Measurements from ENCODE around the gene PSMA4. TPM values are rescaled to one million over a fixed set of nuclear protein-coding genes. Genes with fewer than 3 reads are reported as not detected.

PSMA4 gene
- total and polyA plus RNA-seq, 4 donors: 95.3 to 154 (median 120) TPM

GRCh38 chr15:78565951-78566774, 25.9 kb downstream of the PSMA4 start:
- H3K9ac ChIP-seq (ENCODE audit: low read depth in 1 of 2, low read length in 2 of 2): no peak overlapping the region

GRCh38 chr15:78567531-78567930, 27.3 kb downstream of the PSMA4 start:
- no peak overlapping the region for H3K9ac ChIP-seq (ENCODE audit: low read depth in 1 of 2, low read length in 2 of 2)
- DNase-seq (ENCODE audit: low spot score): no peak
- H3K27ac ChIP-seq (ENCODE audit: low read depth in 1 of 2, low read length in 2 of 2): no peak overlapping the region
- H3K9me3 ChIP-seq (ENCODE audit: control insufficient read depth in 4 of 4, low read length in 3 of 4): no peaks in the 10 kb centered on the region
- H3K4me3 ChIP-seq (ENCODE audit: low read depth in 1 of 3, low read length in 3 of 3): no peak overlapping the region
- H3K27me3 ChIP-seq (ENCODE audit: control insufficient read depth in 4 of 4, insufficient read depth in 4 of 4, low read length in 3 of 4): peaks cover 0 to 2% (median 0%) of the 10 kb centered on the region in 4 donors
- 78% methylated on average over 4 of the region's 4 CpGs for WGBS
- peaks cover 3 to 8% (median 7%) of the 10 kb centered on the region in 4 donors for H3K4me1 ChIP-seq (ENCODE audit: control insufficient read depth in 4 of 4, insufficient read depth in 4 of 4, low read length in 3 of 4)
- TF ChIP-seq CTCF (IDR thresholded peaks at IDR 0.05; ENCODE audit: low read depth, low read length, missing input control) (no peak), TAF1 (conservative IDR thresholded peaks at IDR 0.05) (no peak), EGR1 (IDR thresholded peaks at IDR 0.05; ENCODE audit: low read depth in 2 of 2) (no peak), RXRA (IDR thresholded peaks at IDR 0.05) (no peak), HNF4G (IDR thresholded peaks at IDR 0.05) (no peak), MAX (IDR thresholded peaks at IDR 0.05) (no peak), GABPA (IDR thresholded peaks at IDR 0.05 in 1 of 2, conservative IDR thresholded peaks at IDR 0.05 in 1 of 2) (no peak), SP1 (IDR thresholded peaks at IDR 0.05) (no peak), YY1 (IDR thresholded peaks at IDR 0.05) (no peak), NR2F2 (IDR thresholded peaks at IDR 0.05) (no peak), JUND (IDR thresholded peaks at IDR 0.05) (no peak), RAD21 (IDR thresholded peaks at IDR 0.05) (no peak), ATF3 (IDR thresholded peaks at IDR 0.05) (no peak), HNF4A (conservative IDR thresholded peaks at IDR 0.05) (no peak), FOXA1 (IDR thresholded peaks at IDR 0.05) (no peak), FOXA2 (IDR thresholded peaks at IDR 0.05) (no peak)
- TF ChIP-seq, protein P1, sequence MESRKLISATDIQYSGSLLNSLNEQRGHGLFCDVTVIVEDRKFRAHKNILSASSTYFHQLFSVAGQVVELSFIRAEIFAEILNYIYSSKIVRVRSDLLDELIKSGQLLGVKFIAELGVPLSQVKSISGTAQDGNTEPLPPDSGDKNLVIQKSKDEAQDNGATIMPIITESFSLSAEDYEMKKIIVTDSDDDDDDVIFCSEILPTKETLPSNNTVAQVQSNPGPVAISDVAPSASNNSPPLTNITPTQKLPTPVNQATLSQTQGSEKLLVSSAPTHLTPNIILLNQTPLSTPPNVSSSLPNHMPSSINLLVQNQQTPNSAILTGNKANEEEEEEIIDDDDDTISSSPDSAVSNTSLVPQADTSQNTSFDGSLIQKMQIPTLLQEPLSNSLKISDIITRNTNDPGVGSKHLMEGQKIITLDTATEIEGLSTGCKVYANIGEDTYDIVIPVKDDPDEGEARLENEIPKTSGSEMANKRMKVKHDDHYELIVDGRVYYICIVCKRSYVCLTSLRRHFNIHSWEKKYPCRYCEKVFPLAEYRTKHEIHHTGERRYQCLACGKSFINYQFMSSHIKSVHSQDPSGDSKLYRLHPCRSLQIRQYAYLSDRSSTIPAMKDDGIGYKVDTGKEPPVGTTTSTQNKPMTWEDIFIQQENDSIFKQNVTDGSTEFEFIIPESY (IDR thresholded peaks at IDR 0.05): no peak
- TF ChIP-seq, protein P2, sequence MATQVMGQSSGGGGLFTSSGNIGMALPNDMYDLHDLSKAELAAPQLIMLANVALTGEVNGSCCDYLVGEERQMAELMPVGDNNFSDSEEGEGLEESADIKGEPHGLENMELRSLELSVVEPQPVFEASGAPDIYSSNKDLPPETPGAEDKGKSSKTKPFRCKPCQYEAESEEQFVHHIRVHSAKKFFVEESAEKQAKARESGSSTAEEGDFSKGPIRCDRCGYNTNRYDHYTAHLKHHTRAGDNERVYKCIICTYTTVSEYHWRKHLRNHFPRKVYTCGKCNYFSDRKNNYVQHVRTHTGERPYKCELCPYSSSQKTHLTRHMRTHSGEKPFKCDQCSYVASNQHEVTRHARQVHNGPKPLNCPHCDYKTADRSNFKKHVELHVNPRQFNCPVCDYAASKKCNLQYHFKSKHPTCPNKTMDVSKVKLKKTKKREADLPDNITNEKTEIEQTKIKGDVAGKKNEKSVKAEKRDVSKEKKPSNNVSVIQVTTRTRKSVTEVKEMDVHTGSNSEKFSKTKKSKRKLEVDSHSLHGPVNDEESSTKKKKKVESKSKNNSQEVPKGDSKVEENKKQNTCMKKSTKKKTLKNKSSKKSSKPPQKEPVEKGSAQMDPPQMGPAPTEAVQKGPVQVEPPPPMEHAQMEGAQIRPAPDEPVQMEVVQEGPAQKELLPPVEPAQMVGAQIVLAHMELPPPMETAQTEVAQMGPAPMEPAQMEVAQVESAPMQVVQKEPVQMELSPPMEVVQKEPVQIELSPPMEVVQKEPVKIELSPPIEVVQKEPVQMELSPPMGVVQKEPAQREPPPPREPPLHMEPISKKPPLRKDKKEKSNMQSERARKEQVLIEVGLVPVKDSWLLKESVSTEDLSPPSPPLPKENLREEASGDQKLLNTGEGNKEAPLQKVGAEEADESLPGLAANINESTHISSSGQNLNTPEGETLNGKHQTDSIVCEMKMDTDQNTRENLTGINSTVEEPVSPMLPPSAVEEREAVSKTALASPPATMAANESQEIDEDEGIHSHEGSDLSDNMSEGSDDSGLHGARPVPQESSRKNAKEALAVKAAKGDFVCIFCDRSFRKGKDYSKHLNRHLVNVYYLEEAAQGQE (IDR thresholded peaks at IDR 0.05): no peak
- no peaks in the 10 kb centered on the region for H3K36me3 ChIP-seq (ENCODE audit: control insufficient read depth in 4 of 4, insufficient read depth in 3 of 4, low read depth in 1 of 4, low read length in 3 of 4)

More at GRCh38 chr15:78565951-78566774, 25.9 kb downstream of the PSMA4 start:
- peak overlapping the region in 2 of 3 donors; percentile 70 to 79 for H3K4me3 ChIP-seq (ENCODE audit: low read depth in 1 of 3, low read length in 3 of 3)
- H3K27ac ChIP-seq (ENCODE audit: low read depth in 1 of 2, low read length in 2 of 2): no peak overlapping the region
- TF ChIP-seq EGR1 (IDR thresholded peaks at IDR 0.05; ENCODE audit: low read depth in 2 of 2): no peak
- no peak for DNase-seq (ENCODE audit: low spot score)
- peaks cover 3 to 8% (median 7%) of the 10 kb centered on the region in 4 donors for H3K4me1 ChIP-seq (ENCODE audit: control insufficient read depth in 4 of 4, insufficient read depth in 4 of 4, low read length in 3 of 4)
- H3K9me3 ChIP-seq (ENCODE audit: control insufficient read depth in 4 of 4, low read length in 3 of 4): no peaks in the 10 kb centered on the region
- H3K27me3 ChIP-seq (ENCODE audit: control insufficient read depth in 4 of 4, insufficient read depth in 4 of 4, low read length in 3 of 4): peaks cover 0 to 2% (median 0%) of the 10 kb centered on the region in 4 donors
- WGBS: 9% methylated on average over 19 of the region's 19 CpGs
- no peaks in the 10 kb centered on the region for H3K36me3 ChIP-seq (ENCODE audit: control insufficient read depth in 4 of 4, insufficient read depth in 3 of 4, low read depth in 1 of 4, low read length in 3 of 4)
